HFFc6 (cell line): ENCODE measurements around the gene ZNF605. TPM values are rescaled to one million over a fixed set of nuclear protein-coding genes. Genes with fewer than 3 reads are reported as not detected.
A peak's percentile ranks its signal among the peaks of the same experiment; 100 is the strongest.

ENCODE experiments used
- DNase-seq: peaks from one replicate; pipeline ENCODE4 v3.0.0-alpha.2; 2018
- H3K27ac Mint-ChIP-seq: 2 replicates; pipeline ENCODE4 v1.8.0; 2020; ENCODE audit warnings: mild to moderate bottlenecking, mixed read lengths
- H3K27me3 Mint-ChIP-seq: 2 replicates; pipeline ENCODE4 v1.8.0; 2021; ENCODE audit warnings: mild to moderate bottlenecking, moderate library complexity, mixed read lengths; ENCODE audit not compliant: insufficient read depth
- H3K36me3 Mint-ChIP-seq: 2 replicates; pipeline ENCODE4 v1.8.0; 2021; ENCODE audit warnings: low read depth, mixed read lengths
- H3K4me1 Mint-ChIP-seq: 2 replicates; pipeline ENCODE4 v1.8.0; 2020; ENCODE audit warnings: low read depth, mixed read lengths
- H3K4me3 Mint-ChIP-seq: 2 replicates; pipeline ENCODE4 v1.8.0; 2020; ENCODE audit warnings: mild to moderate bottlenecking, moderate library complexity, mixed read lengths
- H3K9me3 Mint-ChIP-seq: 2 replicates; pipeline ENCODE4 v1.8.0; 2020; ENCODE audit warnings: mild to moderate bottlenecking, mixed read lengths
- total RNA-seq, 6 experiments: library from RNA; stranded (reverse); fragmentation: NEBNext Ultra II Directional; extraction: Animal tissue kit (Norgen Biotek cat#: 25700); gene quantifications; 2 replicates in 1 of 6; 3 replicates in 5 of 6; pipeline ENCODE4 v1.2.3, GENCODE V29; 2021
- TF ChIP-seq, protein P1 (sequence below): fragments of 200-600 bp; sonication (generic); IDR thresholded peaks from 2 replicates; pipeline ENCODE4 v1.5.0; 2021; ENCODE audit warnings: antibody characterized with exemption, mild to moderate bottlenecking

Gene ZNF605
- total RNA-seq, 6 experiments from 2014 or later, result 6.2 to 11.8 (median 7.6) TPM

- Mint-ChIP-seq H3K27me3 (peaks cover 6% of the 10 kb centered on the region; the same call in 1 of the 2 replicates), H3K36me3 (peaks cover 21% of the 10 kb centered on the region), H3K4me1 (no peaks in the 10 kb centered on the region), H3K4me3 (no peak overlapping the region), H3K9me3 (peaks cover 79% of the 10 kb centered on the region), H3K27ac (no peak overlapping the region)
- no peak for DNase-seq
- TF ChIP-seq, protein P1, sequence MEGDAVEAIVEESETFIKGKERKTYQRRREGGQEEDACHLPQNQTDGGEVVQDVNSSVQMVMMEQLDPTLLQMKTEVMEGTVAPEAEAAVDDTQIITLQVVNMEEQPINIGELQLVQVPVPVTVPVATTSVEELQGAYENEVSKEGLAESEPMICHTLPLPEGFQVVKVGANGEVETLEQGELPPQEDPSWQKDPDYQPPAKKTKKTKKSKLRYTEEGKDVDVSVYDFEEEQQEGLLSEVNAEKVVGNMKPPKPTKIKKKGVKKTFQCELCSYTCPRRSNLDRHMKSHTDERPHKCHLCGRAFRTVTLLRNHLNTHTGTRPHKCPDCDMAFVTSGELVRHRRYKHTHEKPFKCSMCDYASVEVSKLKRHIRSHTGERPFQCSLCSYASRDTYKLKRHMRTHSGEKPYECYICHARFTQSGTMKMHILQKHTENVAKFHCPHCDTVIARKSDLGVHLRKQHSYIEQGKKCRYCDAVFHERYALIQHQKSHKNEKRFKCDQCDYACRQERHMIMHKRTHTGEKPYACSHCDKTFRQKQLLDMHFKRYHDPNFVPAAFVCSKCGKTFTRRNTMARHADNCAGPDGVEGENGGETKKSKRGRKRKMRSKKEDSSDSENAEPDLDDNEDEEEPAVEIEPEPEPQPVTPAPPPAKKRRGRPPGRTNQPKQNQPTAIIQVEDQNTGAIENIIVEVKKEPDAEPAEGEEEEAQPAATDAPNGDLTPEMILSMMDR, result no peak
Observed at GRCh38 chr12:132907216-132907615, 48.9 kb downstream of the ZNF605 start.

GRCh38 chr12:132904718-132905328 is 51.3 kb downstream of the ZNF605 start:
- Mint-ChIP-seq H3K9me3 (peaks cover 70% of the 10 kb centered on the region), H3K27ac (no peak overlapping the region), H3K27me3 (peaks cover 6% of the 10 kb centered on the region; the same call in 1 of the 2 replicates), H3K4me3 (no peak overlapping the region), H3K36me3 (peaks cover 10% of the 10 kb centered on the region), H3K4me1 (no peaks in the 10 kb centered on the region)
- TF ChIP-seq, protein P1, result peak; percentile 61
- no peak for DNase-seq

- Mint-ChIP-seq H3K36me3 (peaks cover 16% of the 10 kb centered on the region), H3K27ac (no peak overlapping the region), H3K9me3 (peaks cover 35% of the 10 kb centered on the region), H3K4me3 (no peak overlapping the region), H3K4me1 (no peaks in the 10 kb centered on the region), H3K27me3 (no peaks in the 10 kb centered on the region)
- TF ChIP-seq, protein P1, result no peak
- no peak for DNase-seq
Observed at GRCh38 chr12:132899033-132899432, 57.1 kb downstream of the ZNF605 start.

GRCh38 chr12:132888852-132889251 is 67.3 kb downstream of the ZNF605 start:
- no peaks in the 10 kb centered on the region; the same call in 1 of the 2 replicates for H3K27me3 Mint-ChIP-seq
- peak overlapping the region; percentile 50 for H3K4me3 Mint-ChIP-seq
- peaks cover 57% of the 10 kb centered on the region for H3K9me3 Mint-ChIP-seq
- TF ChIP-seq, protein P1, result no peak
- H3K27ac Mint-ChIP-seq, result no peak overlapping the region
- H3K36me3 Mint-ChIP-seq, result peaks cover 55% of the 10 kb centered on the region
- H3K4me1 Mint-ChIP-seq, result peaks cover 5% of the 10 kb centered on the region; the same call in 1 of the 2 replicates
- DNase-seq, result no peak

DNA sequence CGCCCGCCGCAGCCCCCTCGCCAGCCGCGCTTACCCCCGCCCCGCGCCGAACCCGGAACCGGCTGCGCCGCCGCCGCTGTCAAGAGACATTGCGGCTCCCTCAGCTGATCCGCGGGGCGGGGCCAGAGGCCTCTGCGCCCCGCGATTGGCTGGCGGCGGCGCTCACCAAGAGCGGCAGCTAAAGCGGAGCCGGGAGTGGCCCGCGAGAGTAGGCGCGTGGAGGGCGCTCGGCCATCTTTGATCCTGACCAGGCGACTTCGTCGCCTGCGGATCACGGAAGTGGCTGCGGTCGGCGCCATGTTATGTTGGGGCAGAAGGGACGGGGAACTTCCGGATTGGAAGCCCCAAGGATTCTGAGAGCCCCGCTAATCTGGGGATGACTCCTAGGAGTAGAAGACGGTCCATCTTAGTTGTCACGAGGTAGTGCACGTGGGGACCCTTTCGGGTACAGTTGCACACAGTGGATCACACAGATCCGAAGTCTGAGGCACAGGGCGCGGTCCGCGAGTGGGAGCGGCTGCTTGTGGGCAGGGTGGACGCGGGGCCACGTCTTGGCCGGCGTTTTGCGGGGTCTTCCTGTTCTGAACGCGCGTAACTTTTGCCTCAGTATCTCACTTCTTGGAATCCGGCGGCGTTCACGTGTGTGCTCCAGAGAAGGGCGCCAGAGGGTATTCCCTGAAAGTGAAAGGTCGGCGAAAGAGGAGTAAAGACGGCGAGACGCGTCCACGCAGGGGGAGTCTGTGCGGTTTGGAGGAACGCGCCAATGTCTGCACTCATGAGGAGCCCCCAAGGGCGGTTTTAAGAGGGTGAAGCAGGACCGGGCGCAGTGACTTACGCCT is 68.4 kb downstream of the ZNF605 start, which contains the start of gene CHFR:
Gene CHFR (minus strand): TSS at position 93 of the 839 bp plus-strand sequence. CDS start 277 bp downstream, outside the sequence.
- H3K4me1 Mint-ChIP-seq, result peaks cover 5% of the 10 kb centered on the region; the same call in 1 of the 2 replicates
- peaks cover 63% of the 10 kb centered on the region for H3K36me3 Mint-ChIP-seq
- TF ChIP-seq, protein P1, result no peak
- H3K27me3 Mint-ChIP-seq, result no peaks in the 10 kb centered on the region; the same call in 1 of the 2 replicates
- peak; percentile 96 for DNase-seq
- peaks cover 57% of the 10 kb centered on the region for H3K9me3 Mint-ChIP-seq
- peak within 1 kb of the TSS; percentile 100 for H3K27ac Mint-ChIP-seq
- H3K4me3 Mint-ChIP-seq, result peak within 1 kb of the TSS; percentile 98
